ENCODE results near the gene RPTOR.

RPTOR gene

GRCh38 chr17:80829166-80829813 is 284.7 kb downstream of the RPTOR start:
- no peak for DNase-seq (ENCODE audit: low read depth, low spot score)

DNA sequence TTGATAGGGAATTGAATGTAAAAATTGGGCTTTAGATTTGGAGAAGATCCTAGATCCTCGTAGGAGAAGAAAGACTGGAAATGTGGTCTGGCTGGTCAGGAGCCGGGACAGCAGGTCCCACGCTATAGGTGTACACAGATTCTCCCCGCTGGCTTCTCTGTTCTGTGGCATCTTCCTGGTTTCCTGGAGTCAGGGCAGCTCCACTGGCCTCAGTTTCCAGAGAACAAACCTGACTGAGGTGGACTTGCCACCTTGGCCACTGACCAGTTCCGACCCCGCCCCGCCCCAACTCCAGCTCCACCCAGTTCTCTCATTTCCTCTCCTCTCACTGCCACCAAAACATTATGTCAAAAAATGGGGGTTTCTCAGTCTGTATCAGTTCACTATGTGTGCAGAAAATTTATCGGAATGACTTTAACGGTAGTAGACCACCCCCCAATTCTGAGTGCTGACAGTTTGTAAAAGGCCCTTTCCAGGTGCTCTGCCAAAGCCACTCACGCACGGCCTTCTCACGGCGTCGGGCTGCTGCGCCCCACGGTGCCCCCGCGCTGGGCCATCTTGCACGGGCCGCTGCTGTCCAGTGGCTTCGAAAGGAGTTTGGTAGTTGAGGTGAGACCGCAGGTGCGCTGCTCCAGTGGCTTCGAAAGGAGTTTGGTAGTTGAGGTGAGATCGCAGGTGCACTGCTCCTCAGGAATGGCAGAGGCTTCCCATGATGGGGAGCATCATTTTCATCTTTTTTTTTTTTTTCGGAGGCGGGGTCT is 285.6 kb downstream of the RPTOR start:
- DNase-seq (ENCODE audit: low read depth, low spot score): no peak

DNA sequence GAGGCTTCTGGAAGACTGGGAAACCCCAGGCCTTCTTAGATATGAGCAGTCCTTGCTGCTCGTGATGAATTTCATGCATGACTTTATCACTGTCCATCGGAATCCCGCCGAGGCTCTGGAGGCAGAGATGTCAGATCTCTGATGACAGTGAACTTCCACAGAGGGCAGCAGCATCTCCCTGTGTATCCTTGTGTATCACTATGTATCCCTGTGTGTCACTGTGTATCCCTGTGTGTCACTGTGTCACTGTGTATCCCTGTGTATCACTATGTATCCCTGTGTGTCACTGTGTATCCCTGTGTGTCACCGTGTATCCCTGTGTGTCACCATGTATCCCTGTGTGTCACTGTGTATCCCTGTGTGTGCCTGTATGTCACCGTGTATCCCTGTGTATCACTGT is 286.9 kb downstream of the RPTOR start:
- no peak for DNase-seq (ENCODE audit: low read depth, low spot score)

- DNase-seq (ENCODE audit: low read depth, low spot score): no peak
Observed at GRCh38 chr17:80832266-80832676, 287.6 kb downstream of the RPTOR start.

DNA sequence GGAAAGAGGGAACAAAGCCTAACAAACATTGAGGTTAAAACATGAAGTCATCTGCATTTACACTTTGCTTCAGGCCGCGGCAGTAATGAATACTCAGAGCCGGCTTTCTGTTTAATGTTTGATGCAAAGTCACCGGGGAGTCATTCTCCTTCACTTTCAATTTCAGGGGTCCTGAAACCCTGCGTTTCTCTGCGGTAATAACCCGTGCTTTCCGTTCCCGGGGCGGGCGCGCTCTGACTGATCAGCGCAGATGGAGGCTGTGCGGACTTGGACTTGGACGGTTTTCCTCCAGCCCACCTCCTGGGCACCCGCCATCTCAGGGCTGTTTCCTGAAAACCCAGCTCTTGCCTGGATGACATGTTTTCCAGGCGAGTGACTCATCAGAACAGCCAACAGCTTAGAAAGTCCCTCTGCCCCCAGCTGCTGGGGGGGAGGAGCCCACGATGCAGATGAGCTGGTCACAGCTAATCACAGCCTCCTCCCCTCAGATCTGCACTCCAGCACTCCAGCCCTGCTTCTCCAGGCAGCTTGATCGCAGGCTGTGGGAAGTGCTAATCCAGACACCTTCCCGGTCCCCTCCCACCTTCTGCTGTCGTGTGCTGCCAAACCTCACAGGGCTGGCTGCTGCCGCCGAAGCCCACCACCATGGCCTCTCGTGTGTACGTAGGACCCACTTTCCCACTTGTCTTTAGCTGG is 288.4 kb downstream of the RPTOR start:
- DNase-seq (ENCODE audit: low read depth, low spot score): peak; percentile 78

DNA sequence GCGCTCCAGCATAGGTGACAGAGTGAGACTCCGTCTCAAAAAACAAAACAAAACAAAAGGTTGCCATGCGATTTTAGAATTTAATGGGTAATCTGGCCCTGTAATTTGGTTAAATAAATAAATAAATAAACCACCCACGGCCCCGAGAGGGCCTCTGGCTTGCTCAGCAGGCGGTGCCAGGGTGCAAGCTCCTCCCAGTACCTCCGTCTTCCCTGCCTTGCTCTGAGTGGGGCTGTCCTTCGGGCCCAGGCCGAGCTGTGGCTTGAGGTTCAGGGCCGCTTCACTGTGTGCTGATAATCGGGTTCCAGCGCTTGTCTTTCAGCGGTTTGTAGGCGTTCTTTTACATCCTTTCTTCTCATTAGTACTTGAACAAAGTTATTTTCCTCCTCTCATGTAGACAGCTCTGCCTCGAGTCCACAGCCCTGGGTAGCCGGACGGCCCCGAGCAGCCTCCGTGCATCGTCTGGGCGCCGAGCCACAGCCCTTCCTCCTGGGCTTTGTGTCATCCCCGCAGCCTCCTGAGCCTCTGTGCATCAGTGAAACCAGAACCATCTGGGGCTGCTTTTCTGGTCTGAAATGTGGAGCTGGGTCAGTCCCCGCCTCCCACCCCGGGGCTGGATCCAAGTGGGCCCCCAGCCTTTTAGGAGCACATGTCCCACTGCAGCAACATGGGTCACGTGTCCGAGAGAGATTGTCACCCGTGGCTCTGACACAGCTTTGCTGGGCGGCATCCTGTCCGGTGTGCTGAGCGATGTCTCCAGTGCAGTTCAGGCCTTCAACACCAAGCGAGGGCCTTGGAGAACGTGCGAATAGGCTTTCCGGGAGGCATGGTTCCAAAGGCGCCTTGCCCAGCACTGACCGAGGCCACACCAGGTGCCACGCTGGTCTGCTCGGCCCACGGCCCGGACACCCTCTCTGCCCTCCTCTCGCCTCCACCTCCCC is 289.6 kb downstream of the RPTOR start:
- no peak for DNase-seq (ENCODE audit: low read depth, low spot score)

- no peak for DNase-seq (ENCODE audit: low read depth, low spot score)
Observed at GRCh38 chr17:80834893-80835275, 290.2 kb downstream of the RPTOR start.

DNA sequence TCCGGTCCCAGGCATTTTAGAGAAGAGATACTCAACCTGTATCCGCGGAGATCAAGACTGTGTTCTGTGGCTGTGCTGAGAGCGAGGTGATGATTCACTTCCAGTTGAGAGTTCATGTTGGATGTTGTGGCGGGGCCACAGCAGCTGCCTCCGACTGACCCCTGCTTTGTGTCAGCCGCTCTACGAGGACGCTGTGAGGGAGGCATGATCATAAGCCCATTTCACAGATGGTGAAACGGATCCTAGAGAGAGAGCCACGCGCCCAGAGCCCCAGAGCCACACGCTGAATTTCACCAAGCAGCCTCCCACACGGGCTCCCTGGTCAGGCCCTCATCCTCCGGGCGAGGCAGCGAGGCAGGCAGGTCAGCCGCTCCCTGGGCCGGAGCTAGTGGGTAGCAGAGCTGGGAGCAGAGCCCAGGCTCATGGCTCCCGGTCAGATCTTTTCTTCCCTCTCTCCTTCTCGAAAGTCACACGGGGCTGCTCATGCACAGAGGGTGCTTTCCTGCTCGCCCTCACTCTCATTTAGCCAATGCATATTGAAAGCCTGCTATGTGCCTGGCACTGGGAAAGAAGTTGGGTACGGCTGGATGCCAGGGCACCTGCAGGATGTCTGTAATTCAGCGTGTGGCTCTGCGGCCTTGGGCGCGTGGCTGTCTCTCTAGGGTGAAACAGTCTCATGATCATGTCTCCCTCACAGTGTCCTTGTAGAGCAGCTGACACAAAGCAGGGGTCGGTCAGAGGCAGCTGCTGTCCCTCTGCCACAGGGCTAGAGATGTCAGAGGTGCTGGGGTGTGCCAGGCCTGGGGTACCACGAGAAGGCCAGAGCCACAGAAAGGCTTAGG is 291.4 kb downstream of the RPTOR start:
- DNase-seq (ENCODE audit: low read depth, low spot score): no peak

- no peak for DNase-seq (ENCODE audit: low read depth, low spot score)
Observed at GRCh38 chr17:80836658-80836965, 292.0 kb downstream of the RPTOR start.

GRCh38 chr17:80836971-80837481 is 292.4 kb downstream of the RPTOR start:
- DNase-seq (ENCODE audit: low read depth, low spot score): no peak

DNA sequence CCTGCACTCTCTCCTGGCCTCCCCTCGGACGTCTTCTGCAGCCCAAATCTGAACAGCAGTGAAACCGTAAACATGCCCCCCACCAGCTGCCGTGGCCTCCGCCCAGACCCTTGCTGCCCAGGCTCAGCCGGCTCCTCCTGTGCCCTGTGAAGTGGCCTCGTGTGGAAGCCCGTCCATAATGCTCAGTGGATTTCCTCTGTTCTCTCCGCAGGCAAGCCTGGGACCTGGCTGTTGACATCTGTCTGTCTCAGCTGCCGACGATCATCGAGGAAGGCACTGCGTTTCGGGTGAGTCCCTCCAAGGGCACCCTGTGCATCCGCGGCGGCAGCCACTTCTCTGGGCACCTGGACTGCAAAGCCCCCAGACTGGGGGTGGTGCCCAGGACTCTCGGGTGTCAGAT is 293.1 kb downstream of the RPTOR start:
- DNase-seq (ENCODE audit: low read depth, low spot score): no peak

- no peak for DNase-seq (ENCODE audit: low read depth, low spot score)
Observed at GRCh38 chr17:80838311-80839025, 293.8 kb downstream of the RPTOR start.

- DNase-seq (ENCODE audit: low read depth, low spot score): no peak
Observed at GRCh38 chr17:80839026-80839345, 294.3 kb downstream of the RPTOR start.

GRCh38 chr17:80839511-80839941 is 294.9 kb downstream of the RPTOR start:
- no peak for DNase-seq (ENCODE audit: low read depth, low spot score)

- DNase-seq (ENCODE audit: low read depth, low spot score): no peak
Observed at GRCh38 chr17:80839970-80840369, 295.3 kb downstream of the RPTOR start.

- no peak for DNase-seq (ENCODE audit: low read depth, low spot score)
Observed at GRCh38 chr17:80842456-80843013, 297.9 kb downstream of the RPTOR start.

GRCh38 chr17:80843741-80844156 is 299.1 kb downstream of the RPTOR start:
- DNase-seq (ENCODE audit: low read depth, low spot score): no peak

GRCh38 chr17:80844418-80844990 is 299.9 kb downstream of the RPTOR start:
- DNase-seq (ENCODE audit: low read depth, low spot score): no peak

DNA sequence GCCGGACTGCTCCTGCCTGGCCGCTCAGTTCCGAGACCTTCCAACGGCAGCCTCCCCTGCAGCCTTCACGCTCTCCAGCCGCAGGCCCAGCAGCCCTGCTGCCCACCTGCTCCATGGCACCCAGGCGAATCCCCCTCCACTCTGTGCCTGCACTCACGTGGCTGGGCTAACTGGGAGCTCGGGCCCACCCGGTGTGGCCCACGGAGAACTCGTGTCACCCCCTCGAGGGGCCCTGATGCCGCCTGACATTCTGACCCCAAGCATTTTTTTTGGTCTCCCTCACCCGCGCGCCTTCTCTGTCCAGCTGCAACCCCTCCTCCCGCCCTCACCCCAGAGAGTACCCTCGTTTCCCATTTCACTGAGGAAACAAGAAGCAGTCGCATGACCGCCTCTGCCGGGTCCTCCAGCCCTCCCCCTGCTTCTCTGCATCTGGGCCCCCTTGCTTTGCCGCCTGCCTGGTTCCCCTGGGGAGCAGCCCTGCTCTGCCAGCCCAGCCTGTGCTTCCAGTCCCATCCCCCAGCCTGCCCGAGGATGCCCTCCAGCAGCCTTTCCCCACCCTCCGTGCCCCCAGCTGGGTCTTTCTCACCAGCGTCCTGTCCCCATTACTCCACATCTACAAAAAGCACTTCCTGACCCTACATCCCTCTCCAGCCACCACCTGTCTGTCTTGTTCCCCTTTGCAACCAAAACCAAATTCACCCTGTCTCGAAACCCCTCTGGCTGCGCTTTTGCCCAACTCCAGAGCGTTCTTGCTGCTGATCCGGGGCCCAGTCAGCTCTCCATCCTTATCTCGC is 300.6 kb downstream of the RPTOR start:
- DNase-seq (ENCODE audit: low read depth, low spot score): no peak
